ENCODE results near the gene TM6SF1.
"Not testable (repeated sequence)": the region's sequence is repeated elsewhere in the genome, so short reads cannot be mapped to it uniquely, and the experiment has no call there.

TM6SF1 gene

GRCh38 chr15:83164771-83165404, 57.4 kb downstream of the TM6SF1 start:
- Histone ChIP-seq H3K4me3 (no peak overlapping the region), H3K4me1 (no peaks in the 10 kb centered on the region), H3K4me2 (no peak overlapping the region), H3K36me3 (peaks cover 86% of the 10 kb centered on the region), H3K9me3 (peaks cover 53% of the 10 kb centered on the region), H4K20me1 (peaks cover 46% of the 10 kb centered on the region), H3K9ac (no peak overlapping the region), H3K27me3 (no peaks in the 10 kb centered on the region), H3K27ac (no peak overlapping the region)
- no peak for TF ChIP-seq Cebpa-rat (IDR thresholded peaks at IDR 0.05)

DNA sequence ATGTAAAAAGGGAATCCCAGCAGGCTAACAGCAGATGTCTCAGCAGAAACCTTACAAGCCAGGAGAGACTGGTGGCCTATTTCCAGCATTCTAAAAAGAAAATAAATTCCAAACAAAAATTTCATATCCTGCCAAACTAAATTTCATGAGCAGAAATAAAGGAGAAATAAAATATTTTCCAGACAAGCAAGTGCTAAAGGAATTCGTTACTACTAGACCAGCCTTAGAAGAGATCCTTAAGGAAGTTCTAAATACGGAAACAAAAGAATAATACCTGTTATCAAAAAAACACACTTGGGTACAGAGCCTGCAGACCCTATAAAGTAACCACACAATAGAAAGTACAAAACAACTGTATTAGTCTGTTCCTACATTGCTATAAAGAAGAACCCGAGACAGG, 58.8 kb downstream of the TM6SF1 start:
- Histone ChIP-seq H3K4me2 (no peak overlapping the region), H3K27ac (no peak overlapping the region), H3K9ac (no peak overlapping the region), H4K20me1 (peaks cover 51% of the 10 kb centered on the region), H3K9me3 (peaks cover 66% of the 10 kb centered on the region), H3K4me3 (no peak overlapping the region), H3K36me3 (peaks cover 78% of the 10 kb centered on the region), H3K4me1 (no peaks in the 10 kb centered on the region), H3K27me3 (no peaks in the 10 kb centered on the region)
- no peak for TF ChIP-seq Cebpa-rat (IDR thresholded peaks at IDR 0.05)

- no peak for TF ChIP-seq Cebpa-rat (IDR thresholded peaks at IDR 0.05)
- Histone ChIP-seq H3K4me1 (no peaks in the 10 kb centered on the region), H3K4me2 (no peak overlapping the region), H3K27ac (no peak overlapping the region), H3K9ac (no peak overlapping the region), H4K20me1 (peaks cover 51% of the 10 kb centered on the region), H3K4me3 (no peak overlapping the region), H3K27me3 (no peaks in the 10 kb centered on the region), H3K36me3 (peaks cover 75% of the 10 kb centered on the region), H3K9me3 (peaks cover 72% of the 10 kb centered on the region)
Measured at GRCh38 chr15:83166830-83167229, 59.4 kb downstream of the TM6SF1 start.

DNA sequence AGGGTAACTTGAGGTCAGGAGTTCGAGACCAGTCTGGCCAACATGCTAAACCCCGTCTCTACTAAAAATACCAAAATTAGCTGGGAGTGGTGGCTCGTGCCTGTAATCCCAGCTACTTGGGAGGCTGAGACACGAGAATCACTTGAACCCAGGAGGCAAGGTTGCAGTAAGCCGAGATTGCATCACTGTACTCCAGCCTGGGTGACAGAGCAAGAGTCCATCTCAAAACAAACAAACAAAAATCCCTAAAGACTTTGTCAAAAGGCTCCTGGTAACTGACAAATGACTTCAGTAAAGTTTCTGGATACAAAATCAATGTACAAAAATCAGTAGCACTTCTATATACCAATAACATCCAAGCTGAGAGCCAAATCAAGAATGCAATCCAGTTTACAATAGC, 62.1 kb downstream of the TM6SF1 start:
- H3K36me3 ChIP-seq = peaks cover 64% of the 10 kb centered on the region
- H3K9ac ChIP-seq, H3K27ac ChIP-seq, H3K4me1 ChIP-seq, H3K4me3 ChIP-seq, H3K4me2 ChIP-seq, H3K27me3 ChIP-seq: not testable (repeated sequence)
- H4K20me1 ChIP-seq = peaks cover 51% of the 10 kb centered on the region
- H3K9me3 ChIP-seq = peaks cover 81% of the 10 kb centered on the region

DNA sequence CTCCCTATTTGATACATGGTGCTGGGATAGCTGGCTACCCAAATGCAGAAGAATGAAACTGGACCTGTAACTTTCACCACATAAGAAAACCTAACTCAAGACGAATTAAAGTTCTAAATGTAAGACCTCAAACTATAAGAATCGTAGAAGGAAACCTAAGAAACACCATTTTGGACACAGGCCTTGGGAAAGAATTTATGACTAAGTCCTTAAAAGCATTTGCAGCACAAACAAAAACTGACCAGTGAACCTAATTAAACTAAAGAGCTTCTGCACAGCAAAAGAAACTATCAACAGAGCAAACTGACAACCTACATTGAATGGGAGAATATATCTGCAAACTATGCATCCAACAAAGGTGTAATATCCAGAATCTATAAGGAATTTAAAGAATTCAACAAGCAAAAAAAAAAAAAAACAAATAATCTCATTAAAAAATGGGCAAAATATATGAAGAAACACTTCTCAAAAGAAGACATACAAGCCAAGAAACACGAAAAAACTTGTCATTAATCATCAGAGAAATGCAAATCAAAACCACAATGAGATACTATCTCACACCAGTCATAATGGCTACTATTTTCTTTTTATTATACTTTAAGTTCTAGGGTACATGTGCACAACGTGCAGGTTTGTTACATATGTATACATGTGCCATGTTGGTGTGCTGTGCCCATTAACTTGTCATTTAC, 63.2 kb downstream of the TM6SF1 start:
- peaks cover 46% of the 10 kb centered on the region for H4K20me1 ChIP-seq
- no peak overlapping the region for H3K4me3 ChIP-seq
- peaks cover 53% of the 10 kb centered on the region for H3K36me3 ChIP-seq
- no peak overlapping the region for H3K9ac ChIP-seq
- H3K27ac ChIP-seq = no peak overlapping the region
- TF ChIP-seq Cebpa-rat (IDR thresholded peaks at IDR 0.05) = no peak
- H3K27me3 ChIP-seq = no peaks in the 10 kb centered on the region
- no peak overlapping the region for H3K4me2 ChIP-seq
- H3K9me3 ChIP-seq = peaks cover 71% of the 10 kb centered on the region
- H3K4me1 ChIP-seq = peaks cover 5% of the 10 kb centered on the region; the same call in 1 of the 2 replicates

DNA sequence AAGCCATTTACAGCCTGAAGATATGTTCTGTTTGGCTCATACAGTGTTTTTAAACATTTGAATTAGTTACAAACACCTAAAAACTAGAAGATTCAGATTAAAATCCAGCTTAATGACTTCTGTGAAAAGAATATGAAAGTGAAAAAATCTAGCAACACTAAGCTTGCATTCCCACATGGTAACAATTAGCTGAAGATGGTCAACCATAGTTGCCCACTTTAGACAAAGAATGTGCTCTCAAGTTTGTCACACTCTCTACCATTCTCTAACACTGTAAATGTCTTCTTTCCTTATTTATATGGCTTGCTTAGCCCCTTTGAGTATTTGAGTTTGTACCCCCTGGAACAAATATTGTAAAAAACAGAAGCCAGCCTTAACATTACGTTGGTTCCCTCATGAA, 67.4 kb downstream of the TM6SF1 start:
- Histone ChIP-seq H3K9me3 (peaks cover 28% of the 10 kb centered on the region), H3K9ac (no peak overlapping the region), H3K27ac (no peak overlapping the region), H3K27me3 (no peaks in the 10 kb centered on the region), H4K20me1 (peaks cover 54% of the 10 kb centered on the region), H3K36me3 (peaks cover 36% of the 10 kb centered on the region), H3K4me2 (no peak overlapping the region), H3K4me3 (no peak overlapping the region), H3K4me1 (peaks cover 12% of the 10 kb centered on the region; the same call in 1 of the 2 replicates)
- no peak for TF ChIP-seq Cebpa-rat (IDR thresholded peaks at IDR 0.05)

- H3K9ac ChIP-seq = no peak overlapping the region
- no peaks in the 10 kb centered on the region for H3K27me3 ChIP-seq
- H3K9me3 ChIP-seq = no peaks in the 10 kb centered on the region
- TF ChIP-seq Cebpa-rat (IDR thresholded peaks at IDR 0.05) = no peak
- no peak overlapping the region for H3K4me3 ChIP-seq
- no peak overlapping the region for H3K4me2 ChIP-seq
- H3K27ac ChIP-seq = no peak overlapping the region
- peaks cover 32% of the 10 kb centered on the region; the same call in 1 of the 2 replicates for H3K36me3 ChIP-seq
- H4K20me1 ChIP-seq = peaks cover 69% of the 10 kb centered on the region
- peaks cover 12% of the 10 kb centered on the region; the same call in 1 of the 2 replicates for H3K4me1 ChIP-seq
Measured at GRCh38 chr15:83178390-83178789, 70.9 kb downstream of the TM6SF1 start.

- H3K9ac ChIP-seq = no peak overlapping the region
- TF ChIP-seq Cebpa-rat (IDR thresholded peaks at IDR 0.05) = no peak
- H3K27me3 ChIP-seq = no peaks in the 10 kb centered on the region
- peaks cover 36% of the 10 kb centered on the region; the same call in 1 of the 2 replicates for H3K36me3 ChIP-seq
- no peaks in the 10 kb centered on the region for H3K9me3 ChIP-seq
- no peak overlapping the region for H3K4me2 ChIP-seq
- peaks cover 12% of the 10 kb centered on the region; the same call in 1 of the 2 replicates for H3K4me1 ChIP-seq
- no peak overlapping the region for H3K27ac ChIP-seq
- H3K4me3 ChIP-seq = no peak overlapping the region
- peaks cover 70% of the 10 kb centered on the region for H4K20me1 ChIP-seq
Measured at GRCh38 chr15:83178869-83179325, 71.5 kb downstream of the TM6SF1 start.

DNA sequence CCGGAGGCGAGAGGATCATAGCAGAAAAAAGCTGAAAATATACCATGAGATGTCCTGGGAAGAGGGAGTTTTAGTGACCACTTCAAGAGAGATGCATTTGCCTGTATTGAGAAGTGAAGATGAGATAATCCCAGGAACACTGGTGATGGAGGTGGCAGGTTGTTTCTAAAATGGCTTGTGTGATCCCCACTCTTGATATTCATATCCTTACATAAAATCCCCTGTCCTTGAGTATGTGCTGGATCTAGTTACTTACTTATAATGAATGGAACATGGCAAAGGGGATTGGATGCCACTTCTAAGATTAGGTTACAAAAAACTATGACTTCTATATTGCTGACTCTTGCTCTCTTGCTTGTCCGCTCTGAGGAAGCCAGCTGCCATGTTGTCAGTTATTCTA, 78.1 kb downstream of the TM6SF1 start:
- H3K27ac ChIP-seq = no peak overlapping the region
- H4K20me1 ChIP-seq = peaks cover 84% of the 10 kb centered on the region
- no peak overlapping the region for H3K4me2 ChIP-seq
- TF ChIP-seq Cebpa-rat (IDR thresholded peaks at IDR 0.05) = no peak
- no peaks in the 10 kb centered on the region for H3K4me1 ChIP-seq
- H3K9me3 ChIP-seq = peaks cover 22% of the 10 kb centered on the region; the same call in 1 of the 2 replicates
- H3K36me3 ChIP-seq = peaks cover 67% of the 10 kb centered on the region
- H3K4me3 ChIP-seq = no peak overlapping the region
- H3K9ac ChIP-seq = no peak overlapping the region
- H3K27me3 ChIP-seq = no peaks in the 10 kb centered on the region

Data from BLaER1 (cell line).